ENCODE results near the gene TMEM128.
A peak's percentile ranks its signal among the peaks of the same experiment; 100 is the strongest.
"Not testable (repeated sequence)": the region's sequence is repeated elsewhere in the genome, so short reads cannot be mapped to it uniquely, and the experiment has no call there.

TMEM128 gene

DNA sequence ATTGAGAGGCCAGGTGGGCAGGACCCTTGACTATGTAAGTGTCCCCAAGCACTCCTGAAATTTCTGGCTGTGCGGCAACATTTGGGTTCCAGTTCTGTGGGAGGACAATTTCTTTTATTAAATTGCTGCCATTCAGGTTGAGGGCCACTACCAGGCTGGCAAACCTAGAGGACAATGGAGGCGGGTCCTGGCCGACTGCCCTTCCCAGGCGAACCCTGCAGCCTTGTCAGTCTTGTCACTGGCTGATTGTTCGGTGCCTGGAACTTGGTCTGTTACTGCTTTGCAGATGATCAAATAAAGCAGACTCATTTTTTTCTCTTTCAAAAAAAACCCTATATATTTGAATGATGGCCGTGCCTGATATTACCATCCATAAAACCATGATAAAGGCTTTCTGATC is 6.6 kb upstream of the TMEM128 start:
- DNase-seq = no peak

DNA sequence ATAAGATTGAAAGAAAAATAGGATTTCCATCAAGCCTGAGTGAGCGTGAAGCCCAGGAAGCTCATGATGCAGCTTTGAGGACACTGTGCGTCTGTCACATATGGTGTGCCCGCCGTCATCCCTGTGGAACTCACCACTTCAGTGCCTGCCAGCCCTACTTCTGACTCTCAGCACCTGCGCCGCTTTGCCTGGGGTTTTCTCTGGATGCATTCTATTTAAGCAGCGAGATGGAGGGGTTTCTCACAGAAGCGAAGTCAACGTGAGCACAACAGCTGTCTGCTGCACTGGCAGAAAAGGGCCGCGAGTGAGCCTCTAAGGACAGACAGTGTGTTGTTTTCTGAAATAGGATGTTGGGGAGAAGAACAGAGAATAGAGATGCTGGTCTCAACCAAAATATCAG is 6.2 kb upstream of the TMEM128 start:
- no peak for DNase-seq

DNA sequence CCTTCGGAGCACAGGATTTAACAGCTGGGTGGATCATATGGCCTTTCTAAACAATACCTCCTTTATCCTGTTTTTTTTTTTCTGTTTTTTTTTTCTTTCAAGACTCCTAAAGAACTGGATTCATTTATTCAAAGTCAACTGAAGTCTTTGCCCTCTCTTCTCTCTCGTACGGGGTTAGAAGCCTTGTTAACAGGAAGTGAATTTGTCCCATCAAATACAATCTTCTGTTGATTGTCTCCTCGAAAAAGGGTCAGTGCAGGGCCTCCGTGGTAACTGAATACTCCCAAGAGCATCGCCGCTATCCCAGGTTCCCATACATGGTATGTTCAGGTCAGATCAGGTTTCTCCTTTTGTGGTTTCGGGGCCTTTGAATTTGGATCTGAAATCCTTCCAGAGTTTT is 1.8 kb upstream of the TMEM128 start:
- DNase-seq = no peak

DNA sequence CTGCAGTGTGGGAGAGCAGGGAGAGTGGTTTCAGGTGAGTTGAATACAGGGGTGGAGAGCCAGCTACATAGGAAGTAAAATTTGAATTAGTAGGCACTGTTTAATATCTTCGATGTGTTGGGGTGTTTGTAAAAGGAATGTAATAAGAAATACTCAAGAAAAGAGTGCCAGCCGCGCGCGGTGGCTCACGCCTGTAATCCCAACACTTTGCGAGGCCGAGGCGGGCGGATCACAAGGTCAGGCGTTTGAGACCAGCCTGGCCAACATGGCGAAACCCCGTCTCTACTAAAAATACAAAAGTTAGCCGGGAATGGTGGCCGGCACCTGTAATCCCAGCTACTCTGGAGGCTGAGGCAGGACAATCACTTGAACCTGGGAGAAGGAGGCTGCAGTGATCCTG is 1.3 kb upstream of the TMEM128 start:
- DNase-seq = not testable (repeated sequence)

DNA sequence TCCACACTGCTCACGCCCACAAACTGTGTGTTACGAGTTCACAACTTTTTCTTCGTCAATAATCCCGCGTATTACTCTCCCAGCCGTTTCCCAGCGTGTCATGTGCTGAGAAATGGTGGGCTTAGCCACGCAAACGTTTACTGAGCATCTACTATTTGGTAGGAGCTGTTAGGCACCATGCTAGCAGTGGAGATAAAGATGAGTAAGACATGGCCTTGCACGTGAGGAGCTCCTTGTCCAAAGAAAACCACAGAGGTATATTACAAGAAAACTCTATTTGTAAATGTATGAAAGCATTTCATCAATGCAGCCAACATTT is 821 bp upstream of the TMEM128 start:
- peak; percentile 7 for DNase-seq

DNA sequence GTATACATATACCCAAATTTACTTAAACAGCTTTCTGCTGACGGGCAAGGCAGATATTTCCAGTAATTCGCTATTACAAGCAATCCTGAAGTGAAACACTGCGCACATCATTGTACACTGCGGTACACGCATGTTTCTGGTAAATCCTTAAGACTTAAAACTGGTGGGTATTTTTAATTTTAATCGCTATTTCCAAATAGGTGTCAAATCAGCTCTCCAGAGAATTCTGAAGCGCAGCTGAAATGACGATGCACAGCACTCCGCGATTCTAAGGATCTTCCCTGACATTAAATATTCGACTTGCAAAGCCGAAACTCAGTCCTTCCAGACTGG is 361 bp downstream of the TMEM128 start:
- no peak for DNase-seq

DNA sequence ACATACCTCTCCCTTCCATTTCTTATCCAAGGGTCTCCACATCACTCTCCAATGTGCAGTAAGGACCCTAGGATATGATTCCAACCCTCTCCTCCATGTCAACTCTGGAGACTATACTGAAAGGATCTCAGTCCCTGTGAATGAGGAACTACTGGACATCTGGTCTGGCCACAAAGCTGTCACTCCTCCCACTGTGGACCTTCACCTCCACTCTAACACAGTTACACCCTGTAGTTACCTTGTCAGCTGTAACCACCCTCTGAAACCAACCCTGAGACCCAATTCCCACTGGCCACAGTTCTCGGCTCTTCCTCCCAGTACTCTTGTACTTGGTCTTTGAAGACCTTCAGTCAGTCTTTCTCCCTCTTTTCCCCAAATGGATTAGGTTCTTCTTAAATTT is 2.9 kb downstream of the TMEM128 start:
- DNase-seq = no peak

DNA sequence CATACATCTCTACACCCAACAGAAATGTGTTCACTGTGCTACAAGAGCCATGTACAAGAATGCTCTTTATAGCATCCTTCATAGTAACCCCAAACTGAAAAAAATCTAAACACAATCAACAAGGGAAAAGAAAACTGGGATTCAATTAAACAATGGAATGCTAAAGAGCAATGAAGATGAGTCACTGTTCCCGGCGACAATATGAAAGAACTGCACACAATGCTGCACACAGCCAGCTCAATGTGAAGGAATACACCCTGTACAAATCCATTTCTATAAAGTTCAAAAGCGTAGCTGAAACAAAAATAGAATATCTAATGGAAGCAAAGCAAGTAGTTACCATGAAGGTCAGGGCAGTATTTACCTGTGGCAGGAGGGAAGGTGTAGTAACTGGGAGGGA is 8.5 kb downstream of the TMEM128 start:
- not testable (repeated sequence) for DNase-seq

DNA sequence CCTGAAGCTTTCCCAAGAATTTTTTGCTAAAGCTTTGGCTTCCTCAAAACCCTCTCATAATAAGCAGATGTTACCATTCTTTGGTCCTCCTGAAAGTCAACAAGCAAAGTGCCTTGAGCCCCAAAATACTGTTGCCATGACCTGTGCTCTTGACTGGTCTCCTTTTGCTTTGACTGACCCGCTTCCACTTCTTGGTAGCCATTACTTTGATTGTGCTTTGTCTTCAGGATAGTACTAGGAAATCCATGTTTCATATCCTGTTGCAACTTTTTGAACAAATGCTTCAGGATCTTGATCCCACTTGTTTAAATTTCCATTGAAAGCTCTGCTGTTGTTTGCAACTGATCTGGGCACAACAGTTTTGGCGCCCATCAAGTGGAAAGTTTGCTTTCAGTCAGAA is 14.4 kb downstream of the TMEM128 start:
- no peak for DNase-seq

DNA sequence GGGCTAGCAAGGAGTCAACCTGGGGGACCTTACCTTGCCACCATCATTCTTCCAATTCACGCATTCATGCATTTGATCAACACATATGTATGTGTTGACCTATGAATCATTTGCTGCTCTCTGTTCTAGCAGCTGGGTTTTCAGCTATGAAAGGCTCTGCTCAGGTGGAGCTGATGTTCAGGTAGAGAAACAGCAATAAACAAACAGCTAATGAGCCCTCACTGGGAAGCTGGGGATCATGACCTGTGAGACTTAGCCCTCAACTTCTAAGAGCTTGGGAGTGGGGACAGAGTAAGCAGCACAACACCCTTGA is 19.7 kb downstream of the TMEM128 start:
- no peak for DNase-seq

DNA sequence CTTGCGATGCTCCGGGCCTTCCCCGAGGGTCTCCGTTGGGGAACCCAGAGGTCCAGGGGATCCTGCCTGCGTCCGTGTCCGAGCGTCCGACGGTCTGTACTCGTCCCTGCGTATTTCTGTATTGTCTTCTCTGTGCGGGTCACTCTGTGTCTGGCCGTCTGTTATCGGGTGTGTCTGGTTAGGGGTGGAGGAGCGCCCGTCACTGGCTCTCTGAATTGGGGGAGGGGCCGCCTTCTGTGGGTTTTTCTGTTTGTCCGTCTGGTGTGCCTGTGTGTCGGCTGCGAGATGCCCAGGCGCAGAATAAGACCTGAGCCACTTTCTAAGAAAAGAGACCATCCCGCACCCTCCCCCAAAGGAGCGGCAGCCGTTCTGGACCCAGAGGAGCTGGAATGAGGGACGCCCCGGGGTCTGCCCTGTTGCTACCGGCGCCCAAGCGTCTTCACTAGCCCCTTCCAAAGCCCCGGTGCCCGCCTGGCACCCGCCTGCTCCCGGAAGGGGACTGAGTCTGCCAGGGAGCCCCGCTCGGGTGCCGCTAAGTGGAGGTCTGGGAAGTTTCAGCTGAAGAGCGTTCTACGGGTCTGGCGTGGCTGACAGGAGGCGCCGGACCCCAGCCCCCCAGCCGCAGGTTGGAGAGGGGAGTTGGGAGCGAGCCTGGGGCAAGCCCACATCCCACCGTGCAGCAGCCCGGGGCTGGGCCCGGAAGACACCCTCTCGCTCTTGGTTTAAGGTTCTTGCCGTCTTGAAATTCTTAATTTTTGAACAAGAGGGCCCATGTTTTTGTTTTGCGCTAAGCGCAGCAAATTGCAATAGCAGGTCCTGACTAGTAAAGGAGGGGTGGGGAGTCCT is 20.3 kb downstream of the TMEM128 start:
- no peak for DNase-seq

DNA sequence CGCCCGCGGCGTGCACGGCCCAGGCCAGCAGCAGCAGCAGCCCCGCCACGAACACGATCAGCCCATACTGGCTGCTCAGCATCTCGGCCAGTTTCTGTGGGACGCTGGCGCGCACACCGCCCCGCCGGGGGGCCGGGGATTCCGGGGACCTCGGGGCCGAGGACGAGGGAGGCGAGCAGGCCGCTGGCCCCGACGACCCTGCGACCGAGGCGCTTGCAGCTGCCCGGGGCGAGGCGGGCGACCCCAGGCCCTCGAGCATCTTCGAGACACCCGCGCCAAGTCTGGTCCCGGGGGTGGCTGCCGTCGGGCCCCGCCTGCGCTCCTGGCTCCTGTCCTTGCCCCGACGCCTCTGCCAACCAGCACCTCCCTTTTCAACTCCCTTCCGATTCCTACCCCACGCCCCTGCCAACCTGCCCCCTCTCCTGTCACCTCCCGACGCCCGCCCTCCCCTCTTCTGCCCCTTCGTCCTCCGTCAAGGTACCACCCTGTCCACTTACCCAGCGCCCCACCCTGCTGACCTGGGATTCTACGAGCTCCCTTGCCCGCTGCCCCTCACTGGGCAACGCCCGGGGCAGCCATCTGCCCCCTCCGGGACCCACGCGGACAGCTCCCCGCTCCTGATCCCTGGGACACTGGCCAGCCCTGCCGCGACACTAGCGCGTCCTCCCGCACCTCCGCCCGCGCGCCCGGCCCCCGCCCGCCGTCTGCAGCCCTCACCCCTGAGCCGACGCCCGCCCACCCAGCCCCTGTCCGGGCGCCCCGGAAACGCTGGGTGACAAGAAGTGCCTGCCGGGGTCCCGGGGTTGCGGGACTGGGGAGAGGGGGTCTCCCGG is 21.2 kb downstream of the TMEM128 start, which contains the start of gene OTOP1:
OTOP1 (minus strand) TSS at position 324 of the 833 bp plus-strand sequence; CDS start at position 259, 65 bp downstream.
- no peak for DNase-seq

DNA sequence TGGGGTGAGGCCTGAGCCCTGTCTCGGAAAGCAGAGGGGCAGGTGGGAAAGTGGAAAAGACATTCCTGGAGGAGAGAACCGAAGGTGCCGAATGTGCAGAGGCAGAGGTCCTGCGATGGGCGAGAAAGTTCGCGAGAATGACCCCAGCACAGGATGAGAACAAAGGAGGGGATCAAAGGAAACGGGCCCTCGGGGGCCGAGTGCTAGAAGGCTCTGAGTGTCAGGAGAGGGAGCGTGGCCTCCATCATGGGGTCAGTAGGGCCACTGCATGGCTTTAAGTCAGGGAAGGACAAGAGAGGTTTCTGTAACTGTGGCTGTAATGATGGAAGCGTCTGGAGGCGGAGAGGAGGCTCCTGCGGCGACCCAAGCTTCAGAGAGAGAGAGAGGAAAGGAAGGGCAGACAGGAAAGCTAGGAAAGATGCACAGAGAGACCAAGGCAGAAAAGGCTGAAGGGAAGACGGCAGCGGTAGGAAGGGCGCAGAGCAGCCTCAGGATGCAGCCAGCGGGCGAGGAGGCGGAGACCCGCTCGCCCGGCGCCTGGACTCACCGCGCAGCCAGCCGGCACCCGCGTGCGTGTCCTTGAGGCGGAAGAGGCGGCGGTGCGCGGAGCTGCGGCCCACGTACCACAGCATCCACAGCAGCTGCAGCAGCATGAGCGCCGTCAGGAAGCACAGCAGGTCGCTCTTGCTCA is 22.0 kb downstream of the TMEM128 start:
- DNase-seq = no peak

DNA sequence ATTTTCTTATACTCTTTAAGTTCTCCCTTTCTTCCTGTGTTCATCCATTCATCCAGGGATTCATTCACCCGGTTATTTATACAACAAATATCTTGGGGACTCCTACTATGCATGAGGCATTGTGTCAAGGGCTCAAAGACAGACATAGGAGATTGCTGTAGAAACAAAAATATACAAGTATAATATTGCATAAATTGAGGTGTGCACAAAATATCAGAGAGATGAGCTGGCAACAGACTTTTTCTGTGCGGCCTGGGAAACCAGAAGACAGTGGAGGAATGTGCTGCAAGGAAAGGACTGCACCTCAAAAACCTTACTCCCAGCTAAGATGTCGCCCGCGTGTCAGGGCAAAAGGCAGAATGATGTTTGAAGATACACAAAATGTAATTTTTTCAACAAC is 30.9 kb downstream of the TMEM128 start:
- DNase-seq = no peak

DNA sequence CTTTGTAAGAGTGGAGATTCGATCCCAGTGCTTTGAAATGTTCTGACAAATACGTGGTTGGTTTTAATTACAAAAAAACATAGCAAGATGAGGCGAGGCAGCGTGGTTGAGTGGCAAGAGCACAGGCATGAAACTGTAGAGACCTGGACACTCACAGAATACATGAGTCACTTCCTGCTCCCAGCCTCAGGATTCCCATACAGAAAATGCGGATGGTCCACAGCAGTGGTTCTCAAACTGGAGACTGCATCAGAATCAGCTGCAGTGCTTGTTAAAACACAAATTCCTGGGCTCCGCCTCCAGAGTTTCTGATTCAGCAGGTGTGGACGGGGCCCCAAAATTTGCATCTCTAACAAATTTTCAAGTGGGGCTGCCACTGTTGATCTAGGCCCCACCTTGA is 31.4 kb downstream of the TMEM128 start:
- peak; percentile 36 for DNase-seq

DNA sequence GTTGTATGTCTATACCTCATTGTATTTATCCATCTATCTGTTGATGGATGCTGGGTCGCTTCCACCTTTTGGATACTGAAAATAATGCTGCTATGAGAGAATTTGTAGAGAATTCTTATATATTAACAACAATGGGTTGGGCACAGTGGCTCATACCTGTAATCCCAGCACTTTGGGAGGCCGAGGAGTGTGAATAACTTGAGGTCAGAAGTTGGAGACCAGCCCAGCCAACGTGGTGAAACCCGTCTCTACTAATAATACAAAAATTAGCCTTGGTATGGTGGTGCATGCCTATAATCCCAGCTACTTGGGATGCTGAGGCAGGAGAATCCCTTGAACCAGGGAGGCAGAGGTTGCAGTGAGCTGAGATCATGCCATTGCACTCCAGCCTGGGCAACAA is 34.3 kb downstream of the TMEM128 start:
- DNase-seq = not testable (repeated sequence)

DNA sequence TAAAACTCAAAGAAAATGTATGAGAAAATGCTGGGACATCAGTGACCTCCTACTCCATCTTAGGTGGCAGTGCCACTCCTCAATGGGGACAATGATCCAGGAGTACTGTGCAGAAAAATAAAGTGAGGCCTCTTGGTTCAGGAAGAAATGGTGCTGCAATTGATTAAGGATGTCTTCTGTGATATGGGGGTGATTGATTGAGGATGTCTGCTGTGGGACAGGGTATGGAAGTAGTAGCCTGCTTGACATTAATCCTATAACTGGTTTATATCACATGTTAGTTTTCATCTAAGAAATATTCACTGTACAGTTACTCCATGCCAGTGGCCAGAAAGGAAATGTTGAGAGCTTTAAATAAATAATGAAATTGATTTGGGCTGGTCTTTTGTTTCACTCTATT is 41.8 kb downstream of the TMEM128 start:
- no peak for DNase-seq

DNA sequence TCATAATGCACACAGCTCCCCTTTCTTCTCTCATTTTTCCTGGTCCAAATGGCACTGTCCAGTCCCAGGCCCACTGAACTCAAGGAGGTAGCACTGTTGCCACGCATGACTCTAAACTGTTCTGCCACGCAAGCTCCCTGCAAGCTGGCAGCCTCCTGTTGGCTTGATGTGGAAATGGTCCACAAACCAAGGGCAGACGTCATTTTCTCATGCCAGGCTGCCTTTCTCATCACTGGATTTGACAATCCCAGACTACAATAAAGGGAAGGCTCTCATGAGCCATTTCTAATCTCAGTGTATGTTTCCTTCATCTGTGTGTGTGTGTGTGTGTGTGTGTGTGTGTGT is 43.6 kb downstream of the TMEM128 start:
- DNase-seq = no peak

DNA sequence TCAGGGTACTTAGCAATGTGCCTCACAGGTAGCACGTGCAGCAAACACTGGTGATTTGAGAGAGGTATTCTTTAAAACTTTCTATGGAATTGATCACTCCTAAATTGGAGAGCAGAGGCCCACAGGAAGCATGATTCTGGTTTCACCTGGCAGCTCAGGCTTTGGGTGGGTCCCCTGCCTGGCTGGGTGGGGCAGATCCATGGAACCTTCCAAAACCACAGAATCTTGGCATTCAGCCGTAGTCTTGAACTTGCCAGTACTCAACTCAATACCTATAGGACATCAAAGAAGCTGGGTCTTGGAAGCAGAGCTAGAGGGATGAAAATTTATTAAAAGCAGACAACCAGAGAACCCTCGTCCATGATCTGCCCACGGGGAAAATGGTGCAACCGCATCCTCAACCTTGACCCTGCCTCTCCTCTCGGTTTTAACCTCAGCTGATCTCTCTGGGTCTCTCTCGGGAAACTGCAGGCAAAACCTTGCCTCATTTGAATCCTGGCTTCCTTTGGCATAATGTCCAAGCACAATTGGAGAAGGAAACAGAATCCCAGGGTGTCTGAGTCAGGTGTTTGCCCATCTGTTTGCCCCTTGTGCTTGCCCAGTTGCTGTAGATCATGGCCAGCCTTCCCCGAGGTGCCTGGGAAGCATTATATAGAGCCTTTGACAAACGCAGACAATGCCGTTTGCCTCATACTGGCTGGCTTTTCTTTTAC is 44.2 kb downstream of the TMEM128 start:
- no peak for DNase-seq

DNA sequence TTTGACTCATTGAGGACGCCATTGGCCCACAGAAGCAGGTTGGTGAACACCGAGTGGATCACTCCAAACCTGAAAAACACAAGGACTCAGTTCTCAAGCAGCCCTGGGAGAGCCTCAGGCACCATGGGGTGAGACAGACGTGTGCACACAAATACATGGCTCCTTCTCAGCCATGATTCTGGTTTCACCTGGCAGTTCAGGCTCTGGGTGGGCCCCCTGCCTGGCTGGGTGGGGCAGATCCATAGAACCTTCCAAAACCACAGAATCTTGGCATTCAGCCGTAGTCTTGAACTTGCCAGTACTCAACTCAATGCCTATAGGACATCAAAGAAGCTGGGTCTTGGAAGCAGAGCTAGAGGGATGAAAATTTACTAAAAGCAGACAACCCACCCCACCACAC is 45.5 kb downstream of the TMEM128 start:
- no peak for DNase-seq

DNA sequence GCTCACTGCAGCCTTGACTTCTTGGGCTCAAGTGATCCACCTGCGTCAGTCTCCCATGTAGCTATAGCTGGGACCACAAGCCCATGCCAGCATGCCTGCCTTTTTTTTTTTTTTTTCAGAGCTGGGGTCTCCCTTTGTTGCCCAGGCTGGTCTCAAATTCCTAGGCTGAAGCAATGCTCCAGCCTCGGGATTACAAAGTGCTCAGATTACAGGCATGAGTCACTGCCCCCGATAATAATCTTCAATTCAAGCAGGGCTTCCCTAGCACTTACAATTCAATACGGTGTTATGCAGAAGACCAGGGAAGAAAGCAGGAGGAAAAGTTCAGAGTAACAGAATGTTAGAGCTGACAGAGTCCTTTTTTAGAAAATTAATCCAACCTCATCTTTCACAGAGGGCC is 47.4 kb downstream of the TMEM128 start:
- no peak for DNase-seq

DNA sequence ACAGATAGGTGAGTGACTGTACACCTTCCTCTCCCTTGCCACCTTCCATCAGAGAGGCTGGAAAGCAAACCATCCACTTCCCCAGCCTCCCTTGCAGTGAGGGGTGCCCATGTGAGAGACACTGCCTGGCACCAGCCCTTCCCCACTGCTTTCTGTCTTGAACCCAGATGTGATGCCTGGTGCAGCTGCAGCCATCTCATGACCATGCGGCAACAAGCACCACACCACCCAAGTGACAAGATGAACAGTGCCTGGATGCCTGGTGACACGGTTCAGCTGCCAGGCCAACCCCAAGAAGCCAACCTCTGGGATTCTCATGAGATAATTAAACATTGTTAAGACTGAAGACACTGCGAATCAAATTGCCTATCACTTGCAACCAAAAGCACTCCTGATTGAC is 52.7 kb downstream of the TMEM128 start:
- DNase-seq = no peak

DNA sequence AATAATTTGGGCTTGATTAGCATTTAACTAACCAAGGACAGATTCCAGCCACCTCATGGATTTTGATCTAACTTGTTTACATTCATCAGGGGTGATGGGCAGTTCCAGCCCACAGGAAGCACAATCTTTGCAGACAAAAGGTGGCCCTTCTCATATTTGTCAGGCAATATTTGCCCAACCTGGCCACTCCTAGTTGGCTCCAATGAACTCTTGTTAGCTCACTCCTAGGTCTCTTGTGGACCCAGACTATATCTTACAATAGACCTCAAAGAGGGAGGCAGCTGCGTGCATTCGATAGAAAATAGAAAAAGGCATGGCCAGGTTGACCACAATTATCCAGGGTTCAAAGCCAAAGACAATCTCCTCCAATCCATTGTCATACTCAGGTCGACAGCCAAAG is 59.5 kb downstream of the TMEM128 start:
- DNase-seq = not testable (repeated sequence)

Measured in fibroblast of skin of abdomen (primary cell).